ENCODE measurements around the gene FBLN2. TPM values are rescaled to one million over a fixed set of nuclear protein-coding genes. Genes with fewer than 3 reads are reported as not detected.

The FBLN2 gene
- polyA plus RNA-seq, 1 donor (not counting 4 experiments of a cell fraction or from before 2014, with no cell fraction given), result 0.72 TPM

- Histone ChIP-seq H3K9me3 (ENCODE audit: control insufficient read depth, low read depth, low read length) (no peaks in the 10 kb centered on the region), H3K27ac (ENCODE audit: control insufficient read depth, insufficient read depth, low read length) (no peak overlapping the region), H2AFZ (ENCODE audit: control insufficient read depth, low read length) (no peak overlapping the region), H3K9me1 (ENCODE audit: control insufficient read depth, extremely low read depth, insufficient read depth, low read length) (no peaks in the 10 kb centered on the region), H3K4me1 (ENCODE audit: control insufficient read depth, extremely low read depth, insufficient read depth, low read length) (peaks cover 19% of the 10 kb centered on the region), H3K36me3 (ENCODE audit: control insufficient read depth in 2 of 2, extremely low read depth in 1 of 2, insufficient read depth in 2 of 2, low read length in 2 of 2) (no peaks in the 10 kb centered on the region), H3K4me3 (ENCODE audit: control insufficient read depth in 2 of 3, extremely low read depth in 1 of 3, insufficient read depth in 2 of 3, low read depth in 1 of 3, low read length in 3 of 3) (no peak overlapping the region), H3K79me2 (ENCODE audit: control insufficient read depth, insufficient read depth, low read length) (no peaks in the 10 kb centered on the region), H3K27me3 (ENCODE audit: control insufficient read depth, extremely low read depth, insufficient read depth, low read length) (no peaks in the 10 kb centered on the region), H3K4me2 (ENCODE audit: control insufficient read depth, extremely low read depth, insufficient read depth, low read depth, low read length) (no peak overlapping the region), H3K9ac (ENCODE audit: control insufficient read depth, extremely low read depth, insufficient read depth, low read length) (no peak overlapping the region), H4K20me1 (ENCODE audit: control insufficient read depth, extremely low read depth, insufficient read depth, low read length) (no peaks in the 10 kb centered on the region)
- dilution Hi-C loops (cut with MboI; ENCODE audit: extremely low pct_ligation_motif_present, low sequenced_read_pairs), result no loop called here
- TF ChIP-seq EZH2 (IDR thresholded peaks at IDR 0.05; ENCODE audit: low read length), result no peak
- TF ChIP-seq CTCF (optimal IDR thresholded peaks at IDR 0.05 in 1 of 3, IDR thresholded peaks at IDR 0.05 in 1 of 3, conservative IDR thresholded peaks at IDR 0.05 in 1 of 3; ENCODE audit: extremely low read depth in 1 of 3, insufficient read depth in 2 of 3, low read length in 3 of 3), result no peak
- FAIRE-seq, result no peak
- DNase-seq (ENCODE audit: low read depth, low spot score), result no peak
Measured at GRCh38 chr3:13505147-13506130, 43.5 kb upstream of the FBLN2 start.

- TF ChIP-seq CTCF (optimal IDR thresholded peaks at IDR 0.05 in 1 of 3, IDR thresholded peaks at IDR 0.05 in 1 of 3, conservative IDR thresholded peaks at IDR 0.05 in 1 of 3; ENCODE audit: extremely low read depth in 1 of 3, insufficient read depth in 2 of 3, low read length in 3 of 3), result no peak
- no peak for TF ChIP-seq EZH2 (IDR thresholded peaks at IDR 0.05; ENCODE audit: low read length)
- Histone ChIP-seq H3K79me2 (ENCODE audit: control insufficient read depth, insufficient read depth, low read length) (no peaks in the 10 kb centered on the region), H2AFZ (ENCODE audit: control insufficient read depth, low read length) (no peak overlapping the region), H4K20me1 (ENCODE audit: control insufficient read depth, extremely low read depth, insufficient read depth, low read length) (no peaks in the 10 kb centered on the region), H3K36me3 (ENCODE audit: control insufficient read depth in 2 of 2, extremely low read depth in 1 of 2, insufficient read depth in 2 of 2, low read length in 2 of 2) (no peaks in the 10 kb centered on the region), H3K4me1 (ENCODE audit: control insufficient read depth, extremely low read depth, insufficient read depth, low read length) (peaks cover 16% of the 10 kb centered on the region), H3K4me2 (ENCODE audit: control insufficient read depth, extremely low read depth, insufficient read depth, low read depth, low read length) (no peak overlapping the region), H3K27me3 (ENCODE audit: control insufficient read depth, extremely low read depth, insufficient read depth, low read length) (no peaks in the 10 kb centered on the region), H3K9me3 (ENCODE audit: control insufficient read depth, low read depth, low read length) (no peaks in the 10 kb centered on the region), H3K27ac (ENCODE audit: control insufficient read depth, insufficient read depth, low read length) (no peak overlapping the region), H3K4me3 (ENCODE audit: control insufficient read depth in 2 of 3, extremely low read depth in 1 of 3, insufficient read depth in 2 of 3, low read depth in 1 of 3, low read length in 3 of 3) (no peak overlapping the region), H3K9me1 (ENCODE audit: control insufficient read depth, extremely low read depth, insufficient read depth, low read length) (no peaks in the 10 kb centered on the region), H3K9ac (ENCODE audit: control insufficient read depth, extremely low read depth, insufficient read depth, low read length) (no peak overlapping the region)
- FAIRE-seq (no peak), DNase-seq (ENCODE audit: low read depth, low spot score) (no peak)
- dilution Hi-C loops (cut with MboI; ENCODE audit: extremely low pct_ligation_motif_present, low sequenced_read_pairs), result no loop called here
Measured at GRCh38 chr3:13506239-13506638, 42.7 kb upstream of the FBLN2 start.

Measured in keratinocyte (primary cell).